PC-9 (cell line): Measurements from ENCODE around the gene GAL3ST1. TPM values are rescaled to one million over a fixed set of nuclear protein-coding genes. Genes with fewer than 3 reads are reported as not detected.
"Not testable (repeated sequence)": the region's sequence is repeated elsewhere in the genome, so short reads cannot be mapped to it uniquely, and the experiment has no call there.

Source experiments
- BruUV-seq: library from RNA; stranded (reverse); fragments of 400-500 nt; replicated peaks from 2 replicates; lab custom pipeline; 2021; lab: Mats Ljungman, UMichigan
- CTCF ChIA-PET: fragments of 300-600 bp; sonication (Branson Sonifier 250); formaldehyde crosslinking; loops from one replicate; lab custom pipeline; 2022; ENCODE audit warnings: antibody characterized with exemption; lab: Charles Lee
- POLR2A ChIA-PET: fragments of 300-600 bp; sonication (Branson Sonifier 250); formaldehyde crosslinking; loops from one replicate; lab custom pipeline; 2022; ENCODE audit warnings: antibody characterized with exemption; ENCODE audit not compliant: unreplicated experiment; lab: Charles Lee
- DNase-seq, 2 experiments: peaks; one replicate each; pipeline versions ENCODE4 v3.0.0 to v3.0.0-alpha.2; 2015 to 2022; ENCODE audit warnings: mixed read lengths in 1 of 2
- H2AFZ ChIP-seq: fragments of 200-600 bp; sonication (generic); 2 replicates; pipeline ENCODE4 v1.8.1; 2017; ENCODE audit warnings: antibody characterized with exemption
- H3F3A ChIP-seq: fragments of 200-600 bp; sonication (generic); 2 replicates; pipeline ENCODE4 v1.8.1; 2017; ENCODE audit warnings: antibody characterized with exemption, mild to moderate bottlenecking, low read depth; ENCODE audit not compliant: insufficient read depth
- H3K27ac ChIP-seq: fragments of 200-600 bp; sonication (generic); 2 replicates; pipeline ENCODE4 v1.6.1; 2016; ENCODE audit warnings: mixed run types
- H3K27me3 ChIP-seq: fragments of 200-600 bp; sonication (generic); 2 replicates; pipeline ENCODE4 v1.6.1; 2016; ENCODE audit warnings: low read depth, mixed run types; ENCODE audit not compliant: insufficient read depth
- H3K36me3 ChIP-seq: fragments of 200-600 bp; sonication (generic); 2 replicates; pipeline ENCODE4 v1.6.1; 2016; ENCODE audit warnings: low read depth, mixed run types
- H3K4me1 ChIP-seq: fragments of 200-600 bp; sonication (generic); replicated peaks from 2 replicates; pipeline ENCODE4 v1.6.1; 2016; ENCODE audit warnings: mixed run types; ENCODE audit not compliant: insufficient read depth
- H3K4me2 ChIP-seq: fragments of 200-600 bp; sonication (generic); 2 replicates; pipeline ENCODE4 v1.6.1; 2017; ENCODE audit warnings: mixed run types
- H3K4me3 ChIP-seq: fragments of 200-600 bp; sonication (generic); 2 replicates; pipeline ENCODE4 v1.6.1; 2016; ENCODE audit warnings: mixed run types
- H3K79me2 ChIP-seq: fragments of 200-600 bp; sonication (generic); 2 replicates; pipeline ENCODE4 v1.6.1; 2017; ENCODE audit warnings: low read depth, mixed run types
- H3K9me2 ChIP-seq: fragments of 200-600 bp; sonication (generic); 2 replicates; pipeline ENCODE4 v1.8.1; 2017; ENCODE audit warnings: mild to moderate bottlenecking; ENCODE audit not compliant: insufficient read depth
- H3K9me3 ChIP-seq: fragments of 200-600 bp; sonication (generic); 2 replicates; pipeline ENCODE4 v1.8.1; 2016; ENCODE audit warnings: low read depth; ENCODE audit not compliant: insufficient read depth
- H4K20me1 ChIP-seq: fragments of 200-600 bp; sonication (generic); 2 replicates; pipeline ENCODE4 v1.8.1; 2017; ENCODE audit not compliant: insufficient read depth
- EZH2 ChIP-seq: fragments of 200-600 bp; sonication (generic); IDR thresholded peaks from 2 replicates; pipeline ENCODE4 v1.8.0; 2017; ENCODE audit warnings: antibody characterized with exemption, low read depth
- intact Hi-C: fragments of 100-400 bp; cut with micrococcal nuclease; formaldehyde crosslinking; loops from one replicate; pipeline ENCODE4 v1.10.0; 2022; ENCODE audit not compliant: unreplicated experiment
- total RNA-seq: library from RNA; stranded (reverse); gene quantifications from 2 replicates; pipeline ENCODE4 v1.2.3, GENCODE V29; 2021
- TF ChIP-seq, protein P1 (sequence below): fragments of 200-600 bp; sonication (generic); conservative IDR thresholded peaks from 2 replicates; pipeline ENCODE4 v1.6.1; 2017; ENCODE audit warnings: mixed run types, antibody characterized with exemption, mild to moderate bottlenecking, moderate library complexity

The GAL3ST1 gene
- total RNA-seq, 1 experiment from 2014 or later = 0.52 TPM

DNA sequence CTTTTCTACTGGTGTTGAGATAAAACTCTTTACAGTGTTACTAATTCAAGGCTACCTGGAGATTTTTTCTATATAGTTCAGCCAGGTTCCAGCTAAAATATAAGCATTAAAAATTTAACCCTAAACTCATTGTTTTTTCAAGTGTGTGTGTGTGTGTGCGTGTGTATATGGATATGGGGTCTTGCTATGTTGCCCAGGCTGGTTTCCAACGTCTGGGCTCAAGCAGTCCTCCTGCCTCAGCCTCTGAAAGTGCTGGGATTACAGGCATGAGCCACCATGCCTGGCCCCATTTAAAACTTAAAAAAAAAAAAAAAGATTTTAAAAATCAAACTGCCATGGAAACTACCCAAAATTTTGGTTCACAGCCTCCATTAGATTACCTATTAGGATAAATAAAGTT, 21.7 kb upstream of the GAL3ST1 start:
- CTCF ChIA-PET = no interaction called here
- Histone ChIP-seq H3F3A (peaks cover 7% of the 10 kb centered on the region; the same call in 1 of the 2 replicates), H3K4me1 (no peaks in the 10 kb centered on the region), H3K27me3 (no peaks in the 10 kb centered on the region), H3K9me2 (no peaks in the 10 kb centered on the region), H3K4me2 (no peak overlapping the region), H3K36me3 (no peaks in the 10 kb centered on the region), H3K79me2 (peaks cover 5% of the 10 kb centered on the region), H3K4me3 (no peak overlapping the region), H3K9me3 (no peaks in the 10 kb centered on the region), H2AFZ (no peak overlapping the region), H4K20me1 (no peaks in the 10 kb centered on the region), H3K27ac (no peak overlapping the region)
- POLR2A ChIA-PET = no interaction called here
- TF ChIP-seq, protein P1, sequence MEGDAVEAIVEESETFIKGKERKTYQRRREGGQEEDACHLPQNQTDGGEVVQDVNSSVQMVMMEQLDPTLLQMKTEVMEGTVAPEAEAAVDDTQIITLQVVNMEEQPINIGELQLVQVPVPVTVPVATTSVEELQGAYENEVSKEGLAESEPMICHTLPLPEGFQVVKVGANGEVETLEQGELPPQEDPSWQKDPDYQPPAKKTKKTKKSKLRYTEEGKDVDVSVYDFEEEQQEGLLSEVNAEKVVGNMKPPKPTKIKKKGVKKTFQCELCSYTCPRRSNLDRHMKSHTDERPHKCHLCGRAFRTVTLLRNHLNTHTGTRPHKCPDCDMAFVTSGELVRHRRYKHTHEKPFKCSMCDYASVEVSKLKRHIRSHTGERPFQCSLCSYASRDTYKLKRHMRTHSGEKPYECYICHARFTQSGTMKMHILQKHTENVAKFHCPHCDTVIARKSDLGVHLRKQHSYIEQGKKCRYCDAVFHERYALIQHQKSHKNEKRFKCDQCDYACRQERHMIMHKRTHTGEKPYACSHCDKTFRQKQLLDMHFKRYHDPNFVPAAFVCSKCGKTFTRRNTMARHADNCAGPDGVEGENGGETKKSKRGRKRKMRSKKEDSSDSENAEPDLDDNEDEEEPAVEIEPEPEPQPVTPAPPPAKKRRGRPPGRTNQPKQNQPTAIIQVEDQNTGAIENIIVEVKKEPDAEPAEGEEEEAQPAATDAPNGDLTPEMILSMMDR = no peak
- TF ChIP-seq EZH2 = no peak
- no TSS peak for BruUV-seq
- intact Hi-C loops = no loop called here
- no peak for DNase-seq

DNA sequence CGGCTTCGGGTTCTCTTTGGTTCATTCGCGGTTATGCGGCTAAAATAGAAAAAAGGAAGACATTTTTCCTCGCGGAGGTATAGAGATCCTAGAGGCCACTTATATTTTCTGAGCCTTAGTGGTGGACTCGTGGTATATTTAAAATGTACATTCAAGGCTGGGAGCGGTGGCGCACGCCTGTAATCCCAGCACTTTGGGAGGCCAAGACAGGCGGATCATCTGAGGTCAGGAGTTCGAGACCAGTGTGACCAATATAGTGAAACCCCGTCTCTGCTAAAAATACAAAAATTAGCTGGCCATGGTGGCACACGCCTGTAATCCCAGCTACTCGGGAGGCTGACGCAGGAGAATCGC, 17.9 kb upstream of the GAL3ST1 start:
- H2AFZ ChIP-seq, DNase-seq, H3K9me3 ChIP-seq, intact Hi-C loops, H3K9me2 ChIP-seq, H3K27me3 ChIP-seq, H3K27ac ChIP-seq, H3K4me3 ChIP-seq, BruUV-seq: not testable (repeated sequence)
- CTCF ChIA-PET = interaction anchor here (0.7 to 1.0 kb wide), 3 partner anchors 10 to 306 kb away, joined by 3 to 8 read pairs (median 5); no protein-coding TSS in a partner anchor
- peaks cover 14% of the 10 kb centered on the region; the same call in 1 of the 2 replicates for H3F3A ChIP-seq
- H4K20me1 ChIP-seq = peaks cover 17% of the 10 kb centered on the region
- H3K79me2 ChIP-seq = peaks cover 31% of the 10 kb centered on the region
- POLR2A ChIA-PET = interaction anchor here (0.6 to 1.0 kb wide), 2 partner anchors 168 to 281 kb away, joined by 3 to 6 read pairs; no protein-coding TSS in a partner anchor
- H3K36me3 ChIP-seq = peaks cover 21% of the 10 kb centered on the region
- H3K4me2 ChIP-seq = peak overlapping the region; percentile 96
- H3K4me1 ChIP-seq = peaks cover 13% of the 10 kb centered on the region

DNA sequence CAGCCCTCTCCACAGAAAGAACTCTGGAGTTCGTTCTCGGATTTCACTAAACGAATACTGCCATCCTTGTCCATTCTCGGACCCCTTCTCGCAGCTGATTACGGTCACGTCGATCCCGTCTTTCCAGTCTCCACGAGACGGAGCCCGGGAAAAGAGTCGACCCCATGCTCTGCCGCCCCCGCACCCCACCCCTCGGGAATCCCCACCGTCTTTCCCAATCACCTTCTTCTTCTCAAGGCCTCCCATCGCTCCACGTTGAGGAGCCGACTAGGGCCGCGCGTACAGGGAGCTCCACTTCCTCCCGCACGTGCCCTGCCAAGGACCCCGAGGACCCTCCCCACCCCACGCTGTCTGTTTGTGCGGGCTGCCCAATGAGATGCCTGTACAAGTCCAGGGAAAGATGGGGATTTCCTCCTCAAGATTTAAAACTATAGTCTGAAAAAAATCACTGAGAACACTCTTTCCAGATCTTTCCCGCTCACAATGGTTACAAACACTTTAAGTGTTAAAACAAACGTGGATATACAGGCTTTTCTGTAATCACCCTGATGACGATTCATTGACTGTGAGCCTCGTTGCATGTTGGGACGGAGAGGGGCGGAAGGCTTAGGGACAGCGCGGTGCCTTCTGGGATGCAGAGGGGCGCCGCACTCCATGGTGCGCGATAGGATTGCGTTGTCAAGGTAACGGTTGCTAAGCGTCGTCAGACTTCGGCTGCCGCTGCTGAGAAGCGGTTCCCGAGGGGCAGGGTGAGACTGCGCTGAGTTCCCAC, 17.3 kb upstream of the GAL3ST1 start, which contains the start of gene PES1:
Gene PES1 (minus strand): TSS at position 323 of the 772 bp plus-strand sequence. CDS start 77 bp downstream, at position 246.
- BruUV-seq = no TSS peak
- POLR2A ChIA-PET = interaction anchor here (0.6 to 1.0 kb wide), 3 partner anchors 168 to 516 kb away, joined by 3 to 6 read pairs (median 5); no protein-coding TSS in a partner anchor

More for the DNA sequence above, 17.3 kb upstream of the GAL3ST1 start, which contains the start of gene PES1:
- Histone ChIP-seq H2AFZ (peak within 1 kb of the TSS; percentile 37), H3K27ac (peak within 1 kb of the TSS; percentile 37), H3K27me3 (no peaks in the 10 kb centered on the region), H3K4me3 (peak within 1 kb of the TSS; percentile 92), H3K79me2 (peaks cover 31% of the 10 kb centered on the region), H3K4me1 (peaks cover 13% of the 10 kb centered on the region), H3K9me3 (no peaks in the 10 kb centered on the region), H3K36me3 (peaks cover 27% of the 10 kb centered on the region), H3K4me2 (peak within 1 kb of the TSS; percentile 96), H3K9me2 (no peaks in the 10 kb centered on the region), H3F3A (peaks cover 16% of the 10 kb centered on the region; the same call in 1 of the 2 replicates), H4K20me1 (peaks cover 19% of the 10 kb centered on the region)
- CTCF ChIA-PET = interaction anchor here (0.7 to 1.0 kb wide), 3 partner anchors 10 to 119 kb away, joined by 3 to 5 read pairs (median 4); no protein-coding TSS in a partner anchor
- no peak for TF ChIP-seq EZH2
- TF ChIP-seq, protein P1 = no peak
- peak; percentile 92 to 96 for DNase-seq
- intact Hi-C loops = no loop called here
